ENCODE measurements around the gene STK33.

STK33 gene

DNA sequence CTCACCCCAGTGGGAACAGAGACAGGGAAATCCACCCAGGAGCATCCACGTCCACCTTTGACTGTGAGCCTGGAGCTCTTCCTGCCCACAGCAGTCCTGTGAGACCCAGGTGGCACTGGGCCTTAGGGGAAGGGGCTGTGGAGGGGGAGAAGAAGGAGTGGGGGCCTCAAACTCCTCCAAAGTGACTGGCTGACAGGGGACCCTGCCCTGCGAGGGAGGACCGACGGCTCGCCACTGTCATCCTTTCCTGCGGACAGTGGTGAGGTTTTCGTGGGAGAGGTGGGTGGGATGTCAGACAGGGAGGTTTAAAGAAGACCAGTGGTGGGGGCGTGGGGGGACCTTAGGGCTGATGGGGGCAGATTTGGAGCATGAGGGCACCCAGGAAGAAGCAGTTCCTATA is 237.8 kb downstream of the STK33 start:
- no peaks in the 10 kb centered on the region for H3K9me3 Mint-ChIP-seq
- peaks cover 41% of the 10 kb centered on the region for H3K27me3 Mint-ChIP-seq (ENCODE audit: low read depth)
- peaks cover 49% of the 10 kb centered on the region for H3K4me1 Mint-ChIP-seq
- H3K27ac Mint-ChIP-seq = peak overlapping the region; percentile 67 to 90 (median 76)
- TF ChIP-seq, protein P1, sequence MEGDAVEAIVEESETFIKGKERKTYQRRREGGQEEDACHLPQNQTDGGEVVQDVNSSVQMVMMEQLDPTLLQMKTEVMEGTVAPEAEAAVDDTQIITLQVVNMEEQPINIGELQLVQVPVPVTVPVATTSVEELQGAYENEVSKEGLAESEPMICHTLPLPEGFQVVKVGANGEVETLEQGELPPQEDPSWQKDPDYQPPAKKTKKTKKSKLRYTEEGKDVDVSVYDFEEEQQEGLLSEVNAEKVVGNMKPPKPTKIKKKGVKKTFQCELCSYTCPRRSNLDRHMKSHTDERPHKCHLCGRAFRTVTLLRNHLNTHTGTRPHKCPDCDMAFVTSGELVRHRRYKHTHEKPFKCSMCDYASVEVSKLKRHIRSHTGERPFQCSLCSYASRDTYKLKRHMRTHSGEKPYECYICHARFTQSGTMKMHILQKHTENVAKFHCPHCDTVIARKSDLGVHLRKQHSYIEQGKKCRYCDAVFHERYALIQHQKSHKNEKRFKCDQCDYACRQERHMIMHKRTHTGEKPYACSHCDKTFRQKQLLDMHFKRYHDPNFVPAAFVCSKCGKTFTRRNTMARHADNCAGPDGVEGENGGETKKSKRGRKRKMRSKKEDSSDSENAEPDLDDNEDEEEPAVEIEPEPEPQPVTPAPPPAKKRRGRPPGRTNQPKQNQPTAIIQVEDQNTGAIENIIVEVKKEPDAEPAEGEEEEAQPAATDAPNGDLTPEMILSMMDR (IDR thresholded peaks at IDR 0.05; ENCODE audit: unreplicated experiment in 3 of 3) = no peak
- H3K4me3 Mint-ChIP-seq = peak overlapping the region in 1 of 3 experiments; percentile 11
- H3K36me3 Mint-ChIP-seq (ENCODE audit: low read depth) = no peaks in the 10 kb centered on the region

DNA sequence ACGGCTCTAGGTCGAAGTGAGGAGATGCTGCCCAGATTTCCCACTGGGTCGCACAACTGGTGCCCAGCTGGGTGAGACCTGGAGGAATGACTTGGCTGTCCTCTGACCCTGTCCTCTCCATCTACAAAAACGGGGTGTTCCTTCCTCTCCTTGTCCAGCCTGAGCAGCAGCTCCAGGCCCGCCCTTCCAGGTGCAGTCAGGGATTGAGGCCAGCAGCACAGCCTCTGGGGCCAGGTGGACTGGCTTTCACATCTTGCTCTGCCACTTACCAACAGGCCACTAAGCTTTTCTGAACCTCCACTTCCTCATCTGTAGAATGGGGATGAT is 238.6 kb downstream of the STK33 start:
- Mint-ChIP-seq H3K9me3 (no peaks in the 10 kb centered on the region), H3K4me3 (no peak overlapping the region), H3K27me3 (ENCODE audit: low read depth) (peaks cover 46% of the 10 kb centered on the region), H3K36me3 (ENCODE audit: low read depth) (no peaks in the 10 kb centered on the region), H3K27ac (peak overlapping the region in 1 of 3 experiments; percentile 90), H3K4me1 (peaks cover 49% of the 10 kb centered on the region)
- TF ChIP-seq, protein P1 (IDR thresholded peaks at IDR 0.05; ENCODE audit: unreplicated experiment in 3 of 3) = no peak

DNA sequence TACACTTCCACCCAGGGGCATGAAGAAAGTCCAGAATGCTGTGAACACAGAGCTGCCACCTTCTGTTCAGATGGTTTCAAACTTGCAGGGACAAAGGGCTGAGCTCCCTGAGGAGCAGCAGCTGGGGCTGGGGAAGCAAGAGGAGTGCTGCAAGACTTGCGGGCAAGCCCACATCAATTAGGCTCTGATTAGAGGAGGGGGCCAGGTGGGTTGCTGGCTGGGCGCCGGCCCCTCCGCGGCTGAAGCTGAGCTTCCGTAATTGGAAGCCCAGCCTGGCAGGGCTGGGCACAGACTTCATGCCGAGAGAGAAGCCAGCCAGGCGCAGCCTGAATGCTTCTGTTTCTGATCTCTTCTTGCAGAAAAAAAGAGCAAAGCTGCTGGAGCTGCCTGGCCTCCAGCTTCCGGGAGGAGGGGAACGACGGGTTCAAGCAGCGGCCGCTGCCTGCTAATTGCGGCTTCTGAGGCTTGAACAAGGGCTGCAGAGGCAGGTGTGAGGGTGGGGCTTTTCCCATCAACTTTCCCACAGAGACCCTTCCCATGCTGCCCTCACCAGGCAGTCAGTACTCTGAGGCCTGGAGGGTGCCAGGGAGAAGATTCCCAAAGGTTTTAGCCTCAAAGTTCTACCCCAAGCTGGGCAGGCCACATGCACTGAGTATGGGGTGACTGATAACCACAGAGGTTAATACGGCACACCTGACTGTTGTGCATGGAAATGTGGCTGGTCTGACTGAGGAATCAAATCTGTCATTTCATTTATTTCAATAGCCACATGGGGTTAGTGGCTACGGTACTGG is 239.2 kb downstream of the STK33 start:
- H3K9me3 Mint-ChIP-seq = no peaks in the 10 kb centered on the region
- TF ChIP-seq, protein P1 (IDR thresholded peaks at IDR 0.05; ENCODE audit: unreplicated experiment in 3 of 3) = peak in 1 of 3 experiments; percentile 15
- H3K27ac Mint-ChIP-seq = peak overlapping the region; percentile 11 to 68 (median 59)
- no peaks in the 10 kb centered on the region for H3K36me3 Mint-ChIP-seq (ENCODE audit: low read depth)
- peaks cover 49% of the 10 kb centered on the region for H3K4me1 Mint-ChIP-seq
- peak overlapping the region; percentile 20 to 57 (median 30) for H3K4me3 Mint-ChIP-seq
- H3K27me3 Mint-ChIP-seq (ENCODE audit: low read depth) = peaks cover 49% of the 10 kb centered on the region

DNA sequence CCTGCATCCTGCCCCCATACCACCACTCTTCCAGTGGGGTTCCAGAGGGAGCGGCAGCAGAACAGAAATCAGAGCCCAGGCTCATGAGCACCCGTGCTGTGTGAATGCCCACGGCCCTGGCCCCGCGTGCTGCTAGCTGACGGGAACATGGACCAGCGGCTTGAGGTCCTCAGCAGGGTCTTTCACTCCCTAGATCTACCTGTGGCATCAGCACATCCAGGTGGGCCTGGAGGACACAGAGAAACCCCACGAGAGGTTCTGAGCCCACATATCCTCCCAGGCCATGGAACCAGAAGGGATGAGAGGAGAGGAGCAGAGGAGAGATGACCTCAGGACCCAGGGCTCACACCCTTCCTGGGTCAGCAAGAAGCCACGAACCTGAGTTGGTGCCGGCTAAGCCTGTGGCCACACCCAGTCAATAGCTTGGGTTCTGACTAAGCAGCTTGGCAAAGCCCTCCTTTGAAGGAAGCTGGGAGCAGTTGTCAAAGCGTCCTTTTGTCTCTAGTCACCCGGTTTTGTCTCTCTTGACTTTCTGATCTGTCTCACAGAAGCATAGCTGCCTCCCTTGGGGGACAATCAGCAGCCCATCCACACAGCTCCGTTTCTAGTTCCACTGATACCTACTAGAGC is 241.0 kb downstream of the STK33 start:
- no peaks in the 10 kb centered on the region for H3K36me3 Mint-ChIP-seq (ENCODE audit: low read depth)
- TF ChIP-seq, protein P1 (IDR thresholded peaks at IDR 0.05; ENCODE audit: unreplicated experiment in 3 of 3) = no peak
- peak overlapping the region in 1 of 3 experiments; percentile 6 for H3K27ac Mint-ChIP-seq
- peaks cover 47% of the 10 kb centered on the region for H3K4me1 Mint-ChIP-seq
- H3K9me3 Mint-ChIP-seq = no peaks in the 10 kb centered on the region
- no peak overlapping the region for H3K4me3 Mint-ChIP-seq
- peaks cover 53% of the 10 kb centered on the region for H3K27me3 Mint-ChIP-seq (ENCODE audit: low read depth)

DNA sequence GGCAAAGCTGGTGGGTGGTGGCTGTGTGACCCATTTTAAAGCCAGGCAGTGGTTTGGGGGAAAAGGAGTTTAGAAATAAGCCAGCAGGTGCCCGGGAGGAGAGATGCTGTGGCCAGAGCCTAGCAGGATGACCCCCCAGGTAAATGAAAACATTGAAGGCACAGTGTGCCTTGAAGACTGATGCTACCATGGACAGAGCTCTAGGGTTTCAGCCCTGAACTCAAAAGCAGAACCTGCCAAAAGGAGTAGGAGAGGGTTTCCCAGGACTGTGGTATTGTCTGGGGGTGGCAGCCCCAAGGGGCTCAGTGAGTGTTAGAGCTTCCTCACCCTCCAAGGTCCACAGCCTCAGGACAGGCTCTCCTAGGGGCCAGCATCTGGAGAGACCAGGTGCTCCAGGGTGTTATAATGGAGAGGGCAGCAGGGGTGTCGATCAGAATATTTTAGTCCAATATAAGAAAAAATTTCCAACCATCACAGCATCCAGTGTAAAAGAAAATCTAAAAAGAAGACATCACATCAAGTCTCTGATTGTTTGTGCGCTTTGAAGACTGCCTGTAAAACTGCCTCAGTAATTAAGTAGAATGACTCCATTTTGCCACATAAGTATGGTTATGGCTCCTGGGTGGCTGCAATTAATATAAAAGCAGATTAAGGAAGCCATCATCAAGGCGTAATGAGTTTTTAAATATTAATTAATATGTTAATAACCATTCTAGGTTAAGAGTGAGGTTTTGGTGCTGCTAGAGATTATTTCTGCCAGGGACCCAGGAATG is 241.7 kb downstream of the STK33 start:
- Mint-ChIP-seq H3K4me3 (no peak overlapping the region), H3K36me3 (ENCODE audit: low read depth) (no peaks in the 10 kb centered on the region), H3K27me3 (ENCODE audit: low read depth) (peaks cover 49% of the 10 kb centered on the region), H3K9me3 (no peaks in the 10 kb centered on the region), H3K4me1 (peaks cover 40% of the 10 kb centered on the region), H3K27ac (no peak overlapping the region)
- TF ChIP-seq, protein P1 (IDR thresholded peaks at IDR 0.05; ENCODE audit: unreplicated experiment in 3 of 3) = no peak
